GM21390 (cell line): ENCODE results near the gene ZP3.
A peak's percentile ranks its signal among the peaks of the same experiment; 100 is the strongest.
"Not testable (repeated sequence)": the region's sequence is repeated elsewhere in the genome, so short reads cannot be mapped to it uniquely, and the experiment has no call there.

Experiments used
- ATAC-seq: cut with Tn5 transposase; IDR thresholded peaks from one replicate; pipeline ENCODE4 v1.9.1; 2021; ENCODE audit not compliant: unreplicated experiment

ZP3 gene

GRCh38 chr7:76403780-76404494, 20.8 kb upstream of the ZP3 start:
- no peak for ATAC-seq

GRCh38 chr7:76405738-76406137, 19.0 kb upstream of the ZP3 start:
- ATAC-seq, result no peak

- no peak for ATAC-seq
These were observed 17.0 kb upstream of the ZP3 start for GRCh38 chr7:76407718-76408117.

- ATAC-seq, result no peak
These were observed 16.6 kb upstream of the ZP3 start for GRCh38 chr7:76408121-76408560.

- ATAC-seq, result no peak
These were observed 15.2 kb upstream of the ZP3 start, which contains the start of gene SSC4D for GRCh38 chr7:76409537-76409936. Gene SSC4D (minus strand): TSS chr7:76409697. CDS start chr7:76404439, 5,258 bp downstream.

- no peak for ATAC-seq
These were observed 13.1 kb upstream of the ZP3 start for GRCh38 chr7:76411626-76412025.

GRCh38 chr7:76412249-76412648, 12.5 kb upstream of the ZP3 start:
- ATAC-seq, result no peak

- not testable (repeated sequence) for ATAC-seq
These were observed 7.0 kb upstream of the ZP3 start for GRCh38 chr7:76417654-76418310.

GRCh38 chr7:76421097-76421496, 3.7 kb upstream of the ZP3 start:
- not testable (repeated sequence) for ATAC-seq

- ATAC-seq, result no peak
These were observed 911 bp upstream of the ZP3 start for GRCh38 chr7:76423666-76424412.

- no peak for ATAC-seq
These were observed 406 bp downstream of the ZP3 start for GRCh38 chr7:76425156-76425555.

GRCh38 chr7:76425558-76425957, 808 bp downstream of the ZP3 start:
- ATAC-seq, result not testable (repeated sequence)

- no peak for ATAC-seq
These were observed 1.5 kb downstream of the ZP3 start for GRCh38 chr7:76426246-76426645.

GRCh38 chr7:76427635-76428034, 2.9 kb downstream of the ZP3 start:
- no peak for ATAC-seq

- ATAC-seq, result no peak
These were observed 3.5 kb downstream of the ZP3 start for GRCh38 chr7:76428149-76428823.

GRCh38 chr7:76428868-76429805, 4.4 kb downstream of the ZP3 start:
- no peak for ATAC-seq

GRCh38 chr7:76430211-76430610, 5.5 kb downstream of the ZP3 start:
- ATAC-seq, result no peak

- no peak for ATAC-seq
These were observed 6.1 kb downstream of the ZP3 start for GRCh38 chr7:76430836-76431235.

GRCh38 chr7:76437873-76438272, 13.1 kb downstream of the ZP3 start:
- peak; percentile 63 for ATAC-seq
